GM19324 (cell line): ENCODE measurements around the gene ANKS1B.
"Not testable (repeated sequence)": the region's sequence is repeated elsewhere in the genome, so short reads cannot be mapped to it uniquely, and the experiment has no call there.

Experiments used
- ATAC-seq: cut with Tn5 transposase; IDR thresholded peaks from one replicate; pipeline ENCODE4 v1.9.1; 2021; ENCODE audit warnings: mild to moderate bottlenecking, moderate library complexity; ENCODE audit not compliant: unreplicated experiment, low FRiP score

Gene ANKS1B

GRCh38 chr12:98999559-98999958, 985.2 kb downstream of the ANKS1B start:
- ATAC-seq, result no peak

GRCh38 chr12:98998697-98999299, 985.9 kb downstream of the ANKS1B start:
- ATAC-seq, result peak; percentile 78

- no peak for ATAC-seq
These were observed 986.8 kb downstream of the ANKS1B start for GRCh38 chr12:98997899-98998298.

- ATAC-seq, result no peak
These were observed 994.1 kb downstream of the ANKS1B start for GRCh38 chr12:98990648-98991047.

- ATAC-seq, result no peak
These were observed 999.6 kb downstream of the ANKS1B start for GRCh38 chr12:98985156-98985555.

GRCh38 chr12:98983647-98984046, 1001.1 kb downstream of the ANKS1B start:
- no peak for ATAC-seq

- ATAC-seq, result no peak
These were observed 1004.2 kb downstream of the ANKS1B start for GRCh38 chr12:98980508-98980907.

GRCh38 chr12:98977186-98977585, 1007.5 kb downstream of the ANKS1B start:
- ATAC-seq, result no peak

GRCh38 chr12:98974767-98975381, 1009.9 kb downstream of the ANKS1B start:
- ATAC-seq, result no peak

- no peak for ATAC-seq
These were observed 1011.3 kb downstream of the ANKS1B start for GRCh38 chr12:98973395-98973794.

GRCh38 chr12:98970950-98971349, 1013.8 kb downstream of the ANKS1B start:
- no peak for ATAC-seq

- no peak for ATAC-seq
These were observed 1014.5 kb downstream of the ANKS1B start for GRCh38 chr12:98970210-98970609.

GRCh38 chr12:98968896-98969295, 1015.8 kb downstream of the ANKS1B start:
- no peak for ATAC-seq

GRCh38 chr12:98957135-98957534, 1027.6 kb downstream of the ANKS1B start:
- not testable (repeated sequence) for ATAC-seq

GRCh38 chr12:98955284-98955683, 1029.5 kb downstream of the ANKS1B start:
- peak; percentile 71 for ATAC-seq

GRCh38 chr12:98954506-98954905, 1030.2 kb downstream of the ANKS1B start:
- ATAC-seq, result no peak

GRCh38 chr12:98951406-98951805, 1033.3 kb downstream of the ANKS1B start:
- ATAC-seq, result no peak

GRCh38 chr12:98948343-98948949, 1036.3 kb downstream of the ANKS1B start:
- no peak for ATAC-seq

GRCh38 chr12:98945864-98946263, 1038.9 kb downstream of the ANKS1B start:
- ATAC-seq, result no peak

GRCh38 chr12:98939926-98940325, 1044.8 kb downstream of the ANKS1B start:
- no peak for ATAC-seq

GRCh38 chr12:98939350-98939749, 1045.4 kb downstream of the ANKS1B start:
- no peak for ATAC-seq

- ATAC-seq, result no peak
These were observed 1048.9 kb downstream of the ANKS1B start for GRCh38 chr12:98935847-98936246.
